Globus pallidus (tissue), 1 donor: ENCODE measurements around the gene ACTA2.
"Not testable (repeated sequence)": the region's sequence is repeated elsewhere in the genome, so short reads cannot be mapped to it uniquely, and the experiment has no call there.

ENCODE experiments used
- DNase-seq: peaks from one replicate; pipeline ENCODE4 v3.0.0-alpha.2; 2015; ENCODE audit warnings: low spot score

The ACTA2 gene

GRCh38 chr10:88949912-88950837 is 2.4 kb downstream of the ACTA2 start:
- no peak for DNase-seq

GRCh38 chr10:88949051-88949450 is 3.5 kb downstream of the ACTA2 start:
- no peak for DNase-seq

- DNase-seq = no peak
Observed at GRCh38 chr10:88946965-88947590, 5.5 kb downstream of the ACTA2 start.

GRCh38 chr10:88946200-88946599 is 6.4 kb downstream of the ACTA2 start:
- DNase-seq = no peak

GRCh38 chr10:88944813-88945212 is 7.8 kb downstream of the ACTA2 start:
- no peak for DNase-seq

- no peak for DNase-seq
Observed at GRCh38 chr10:88943778-88944177, 8.8 kb downstream of the ACTA2 start.

GRCh38 chr10:88941026-88941425 is 11.5 kb downstream of the ACTA2 start:
- no peak for DNase-seq

GRCh38 chr10:88938938-88939337 is 13.6 kb downstream of the ACTA2 start:
- no peak for DNase-seq

GRCh38 chr10:88938039-88938438 is 14.5 kb downstream of the ACTA2 start:
- no peak for DNase-seq

GRCh38 chr10:88936656-88937055 is 15.9 kb downstream of the ACTA2 start:
- DNase-seq = no peak

GRCh38 chr10:88934900-88935672 is 17.5 kb downstream of the ACTA2 start:
- DNase-seq = peak; percentile 85

GRCh38 chr10:88933564-88933963 is 19.0 kb downstream of the ACTA2 start:
- DNase-seq = no peak

GRCh38 chr10:88932539-88933256 is 19.9 kb downstream of the ACTA2 start:
- peak; percentile 74 for DNase-seq

- DNase-seq = not testable (repeated sequence)
Observed at GRCh38 chr10:88932029-88932428, 20.5 kb downstream of the ACTA2 start.

GRCh38 chr10:88931548-88931947 is 21.0 kb downstream of the ACTA2 start:
- DNase-seq = no peak

- DNase-seq = no peak
Observed at GRCh38 chr10:88928254-88928653, 24.3 kb downstream of the ACTA2 start.

GRCh38 chr10:88927416-88927690 is 25.2 kb downstream of the ACTA2 start:
- DNase-seq = no peak

GRCh38 chr10:88926566-88927415 is 25.8 kb downstream of the ACTA2 start:
- DNase-seq = no peak

- DNase-seq = no peak
Observed at GRCh38 chr10:88923520-88923919, 29.1 kb downstream of the ACTA2 start.

- DNase-seq = no peak
Observed at GRCh38 chr10:88922041-88922440, 30.5 kb downstream of the ACTA2 start.

GRCh38 chr10:88920986-88921593 is 31.5 kb downstream of the ACTA2 start:
- no peak for DNase-seq
